MG63 (cell line): ENCODE measurements around the gene CEP68. TPM values are rescaled to one million over a fixed set of nuclear protein-coding genes. Genes with fewer than 3 reads are reported as not detected.
A peak's percentile ranks its signal among the peaks of the same experiment; 100 is the strongest.
"Not testable (repeated sequence)": the region's sequence is repeated elsewhere in the genome, so short reads cannot be mapped to it uniquely, and the experiment has no call there.

Experiments used
- DNase-seq: peaks from one replicate; pipeline ENCODE4 v3.0.0-alpha.2; 2020
- H3K27me3 ChIP-seq: fragments of 250-450 bp; sonication (Bioruptor Pico); 2 replicates; pipeline ENCODE4 v1.5.1; 2020; ENCODE audit warnings: mild to moderate bottlenecking, moderate library complexity
- H3K36me3 ChIP-seq: fragments of 250-450 bp; sonication (Bioruptor Pico); 2 replicates; pipeline ENCODE4 v1.5.1; 2020; ENCODE audit warnings: mild to moderate bottlenecking, moderate library complexity
- H3K4me3 ChIP-seq: fragments of 250-450 bp; sonication (Bioruptor Pico); 2 replicates; pipeline ENCODE4 v1.5.1; 2020; ENCODE audit warnings: mild to moderate bottlenecking, moderate library complexity
- H3K9me3 ChIP-seq: fragments of 250-450 bp; sonication (Bioruptor Pico); 2 replicates; pipeline ENCODE4 v1.5.1; 2020; ENCODE audit warnings: mild to moderate bottlenecking, moderate library complexity
- total RNA-seq: library from RNA; depleted of rRNA; stranded (reverse); fragments of >200 nt; shearing (Covaris generic); gene quantifications from 2 replicates; pipeline ENCODE4 v1.2.3, GENCODE V29; 2014; ENCODE audit warnings: low replicate concordance

CEP68 gene
- total RNA-seq, 1 experiment from 2014 or later: 4.9 TPM

DNA sequence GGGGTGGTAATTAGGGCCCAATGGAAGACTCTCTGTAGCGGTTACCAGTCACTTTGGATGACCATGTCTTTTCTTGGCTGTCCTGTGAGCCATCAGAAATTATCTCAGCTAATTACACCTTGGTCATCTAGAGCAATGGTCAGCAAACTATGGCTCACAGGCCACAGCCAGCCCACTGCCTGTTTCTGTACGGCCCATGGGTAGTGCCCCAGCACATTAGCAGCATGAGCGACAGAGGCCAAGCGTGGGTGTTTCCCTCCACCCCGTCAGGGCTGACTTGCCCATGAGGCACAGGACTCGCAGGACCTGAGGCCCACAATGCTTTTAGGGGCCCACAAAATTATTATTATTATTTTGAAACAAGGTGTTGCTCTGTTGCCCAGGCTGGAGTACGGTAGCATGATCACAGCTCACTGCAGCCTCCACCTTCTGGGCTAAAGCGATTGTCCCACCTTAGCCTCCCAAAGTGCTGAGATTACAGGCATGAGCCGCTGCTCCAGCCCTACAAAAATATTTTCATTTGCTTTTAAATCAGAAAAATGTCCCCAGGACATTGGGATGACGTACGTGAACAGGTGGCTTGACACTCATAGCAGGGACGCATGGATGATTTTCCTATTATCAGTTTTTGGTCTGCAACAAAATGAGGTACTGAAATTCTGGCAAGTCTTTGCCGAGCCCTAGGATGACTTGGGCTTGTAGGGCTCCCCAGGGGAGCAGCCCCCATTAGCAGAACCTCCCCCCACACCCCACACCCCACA, 29.3 kb upstream of the CEP68 start:
- no peaks in the 10 kb centered on the region for H3K9me3 ChIP-seq

DNA sequence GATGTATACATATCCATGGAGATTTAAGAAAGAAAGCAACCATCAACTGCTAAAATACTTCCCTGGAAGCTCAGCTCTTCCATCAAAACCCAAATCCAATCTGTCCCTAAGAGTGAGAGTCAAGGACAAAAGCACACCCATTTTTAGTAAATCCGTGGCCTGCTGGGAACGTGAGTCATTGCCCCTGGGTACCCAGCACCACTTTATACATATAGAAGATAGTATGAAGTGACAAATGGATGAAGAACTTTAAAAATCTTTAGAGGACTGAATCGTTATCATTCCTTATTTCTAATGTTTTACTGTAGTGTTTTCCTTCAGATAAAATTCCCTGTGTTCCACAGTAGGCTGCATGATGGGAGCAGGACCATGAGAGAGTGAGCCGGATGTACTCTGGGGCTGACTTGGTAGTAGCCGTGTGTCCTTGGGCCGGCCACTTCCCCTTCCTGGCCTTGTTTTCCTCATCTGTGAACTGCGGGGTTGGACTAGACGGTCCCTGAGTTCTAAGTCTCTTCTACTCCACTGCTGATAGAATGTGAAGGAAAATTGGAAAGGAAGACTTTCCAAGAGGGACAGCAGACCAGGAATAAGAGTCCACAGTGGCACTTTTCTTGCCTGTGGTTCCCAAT, 28.5 kb upstream of the CEP68 start:
- no peak for DNase-seq
- Histone ChIP-seq H3K36me3 (peaks cover 8% of the 10 kb centered on the region; the same call in 1 of the 2 replicates), H3K9me3 (no peaks in the 10 kb centered on the region), H3K4me3 (no peak overlapping the region), H3K27me3 (no peaks in the 10 kb centered on the region)

More for the DNA sequence above, 29.3 kb upstream of the CEP68 start:
- H3K36me3 ChIP-seq: peaks cover 8% of the 10 kb centered on the region
- H3K27me3 ChIP-seq: no peaks in the 10 kb centered on the region
- no peak for DNase-seq
- H3K4me3 ChIP-seq: no peak overlapping the region

DNA sequence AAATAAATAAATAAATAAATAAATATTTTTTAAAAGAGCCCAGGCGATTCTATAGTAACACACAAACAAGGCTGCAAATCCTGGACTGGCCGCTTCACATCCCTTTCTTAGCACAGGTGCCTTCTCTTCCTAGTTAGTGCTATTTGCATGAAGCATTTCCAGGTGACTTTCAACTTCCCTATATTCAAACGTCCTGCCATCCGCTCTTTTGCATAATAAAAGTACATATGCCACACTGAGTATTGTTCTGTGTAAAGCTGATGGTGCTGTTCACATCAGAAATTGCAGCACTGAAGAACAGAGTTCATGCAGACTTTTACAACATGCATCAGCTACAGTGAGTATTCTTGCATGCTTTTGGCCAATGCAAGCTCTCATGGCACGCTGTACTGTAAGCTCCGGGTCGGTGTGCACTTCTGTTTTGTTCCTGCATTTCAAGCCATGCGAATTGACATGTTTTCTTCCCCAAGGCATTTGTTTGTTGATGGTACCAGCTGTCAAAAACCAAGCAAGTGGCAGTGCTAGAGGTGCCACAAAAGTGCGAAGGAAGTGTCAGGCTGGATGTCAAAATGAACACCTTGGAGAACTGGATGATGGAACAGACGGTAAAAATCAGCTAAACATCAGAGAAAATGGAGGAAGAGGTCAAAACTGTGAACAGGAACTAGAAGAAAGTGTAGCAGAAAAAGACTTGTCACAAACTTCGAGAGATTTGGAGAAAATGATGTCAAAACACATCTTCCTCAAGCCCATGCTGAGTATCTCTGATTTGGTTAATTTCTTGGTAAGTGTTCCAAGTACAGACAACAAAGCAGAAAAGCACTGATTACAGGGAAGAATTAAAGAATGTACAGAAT, 25.5 kb upstream of the CEP68 start:
- no peak overlapping the region for H3K4me3 ChIP-seq
- H3K9me3 ChIP-seq: no peaks in the 10 kb centered on the region
- DNase-seq: no peak
- no peaks in the 10 kb centered on the region for H3K27me3 ChIP-seq
- H3K36me3 ChIP-seq: no peaks in the 10 kb centered on the region

DNA sequence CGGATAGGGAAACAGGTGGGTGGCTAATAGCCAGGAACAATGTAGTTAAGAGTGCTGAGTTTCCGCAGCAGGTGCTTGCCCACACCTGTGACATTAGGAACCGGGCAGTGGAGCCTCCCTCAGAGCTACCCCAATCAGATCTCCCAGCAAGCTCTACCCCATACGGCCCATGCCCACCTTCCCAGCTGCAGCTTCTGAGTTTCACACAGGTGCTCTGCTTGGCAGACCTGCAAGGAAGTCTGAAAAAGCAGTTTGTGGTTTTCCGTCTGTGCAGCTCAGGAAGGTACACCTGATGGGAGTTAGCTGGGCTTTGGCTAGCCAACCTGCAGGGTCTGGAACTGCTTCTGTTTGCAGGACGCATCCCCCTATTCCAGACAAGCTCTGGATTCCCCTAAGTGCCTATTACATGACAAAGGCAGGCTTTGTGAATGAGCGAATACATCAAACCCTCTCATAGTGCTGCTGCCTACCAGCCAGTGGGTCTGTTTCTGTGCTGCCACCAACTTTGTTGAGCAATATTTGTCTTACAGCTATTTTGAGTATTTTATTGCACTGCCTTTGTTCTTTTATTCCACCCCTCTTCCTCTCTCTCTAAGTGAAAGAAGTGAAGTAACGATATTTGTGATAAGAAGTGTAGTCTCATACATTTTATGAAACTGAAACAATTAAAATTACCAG, 24.7 kb upstream of the CEP68 start:
- no peak overlapping the region for H3K4me3 ChIP-seq
- no peaks in the 10 kb centered on the region for H3K36me3 ChIP-seq
- H3K9me3 ChIP-seq: no peaks in the 10 kb centered on the region
- no peaks in the 10 kb centered on the region for H3K27me3 ChIP-seq
- no peak for DNase-seq

DNA sequence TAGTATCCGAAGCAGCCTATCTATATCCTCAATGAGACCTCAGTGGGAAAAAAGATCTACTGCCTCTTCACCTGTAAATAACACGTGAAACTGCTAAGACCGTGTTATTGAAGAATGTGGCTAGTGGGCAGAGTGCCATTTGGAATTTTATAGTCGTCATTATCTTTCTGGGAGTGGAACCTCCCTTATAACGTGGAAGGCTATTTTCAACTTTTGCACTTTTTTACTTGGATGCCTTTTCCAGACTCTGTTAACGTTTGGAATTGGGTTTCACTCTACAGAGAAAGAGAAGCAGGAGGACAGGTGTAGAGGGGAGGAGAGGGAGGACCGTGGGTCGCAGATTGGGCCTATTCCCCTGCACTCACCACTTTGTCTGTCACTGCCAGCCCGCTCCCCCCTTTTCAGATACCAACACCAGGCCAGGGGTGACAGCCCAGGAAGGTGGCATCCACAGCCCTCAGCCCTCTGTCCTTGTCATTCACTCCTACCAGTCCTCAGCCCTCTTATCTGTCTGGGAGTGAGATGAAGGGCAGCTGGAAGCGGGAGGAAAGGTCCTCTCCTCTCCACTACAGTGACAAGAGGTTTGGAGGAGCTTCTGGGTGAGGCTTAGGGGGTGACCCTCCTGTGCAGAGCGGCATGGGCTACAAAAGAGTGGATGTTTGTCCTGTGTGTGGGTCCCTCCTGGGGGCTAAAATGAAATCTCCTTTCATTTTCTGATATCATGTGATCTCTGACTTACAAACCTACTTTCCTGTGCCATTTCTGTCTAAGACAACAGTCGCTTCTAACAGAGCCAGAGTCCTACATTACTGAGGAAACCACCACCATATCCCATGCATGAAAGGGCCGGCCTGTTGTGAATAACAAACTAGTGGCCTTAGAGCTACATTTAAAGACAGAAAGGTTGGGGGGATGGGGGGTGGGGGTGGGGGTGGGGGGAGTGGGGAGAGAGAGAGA, 23.9 kb upstream of the CEP68 start:
- no peaks in the 10 kb centered on the region for H3K36me3 ChIP-seq
- H3K27me3 ChIP-seq: no peaks in the 10 kb centered on the region
- no peak overlapping the region for H3K4me3 ChIP-seq
- DNase-seq: no peak
- H3K9me3 ChIP-seq: no peaks in the 10 kb centered on the region

DNA sequence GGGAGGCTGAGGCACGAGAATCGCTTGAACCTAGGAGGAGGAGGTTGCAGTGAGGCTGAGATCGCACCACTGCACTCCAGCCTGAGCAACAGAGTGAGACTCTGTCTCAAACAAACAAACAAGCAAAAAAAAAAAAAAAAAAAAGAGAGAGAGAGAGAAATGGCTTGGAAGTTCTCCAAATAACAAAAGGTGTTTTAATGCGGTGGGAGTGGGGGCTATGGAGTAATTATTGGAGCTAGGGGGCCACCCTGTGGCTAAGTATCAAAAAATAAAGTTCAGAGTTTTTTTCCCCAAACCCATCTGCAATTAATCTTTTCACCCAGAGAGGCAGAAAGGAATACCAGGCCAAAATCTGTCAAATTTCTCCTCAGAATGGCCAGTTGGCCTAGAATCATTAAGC, 23.0 kb upstream of the CEP68 start:
- no peak for DNase-seq
- Histone ChIP-seq H3K27me3 (no peaks in the 10 kb centered on the region), H3K36me3 (no peaks in the 10 kb centered on the region), H3K9me3 (no peaks in the 10 kb centered on the region), H3K4me3 (no peak overlapping the region)

DNA sequence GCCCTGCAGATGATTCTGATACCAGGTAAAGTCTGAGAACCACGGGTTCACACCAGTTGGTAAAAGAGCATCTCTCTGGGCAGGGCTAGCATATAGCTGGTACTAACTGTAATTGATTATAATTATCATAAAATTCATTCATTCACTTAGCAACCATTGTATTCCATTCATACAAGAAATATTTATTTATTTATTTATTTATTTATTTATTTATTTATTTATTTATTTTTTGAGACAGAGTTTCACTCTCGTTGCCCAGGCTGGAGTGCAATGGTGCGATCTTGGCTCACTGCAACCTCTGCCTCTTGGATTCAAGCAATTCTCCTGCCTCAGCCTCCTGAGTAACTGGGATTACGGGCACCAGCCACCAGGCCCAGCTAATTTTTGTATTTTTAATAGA, 22.5 kb upstream of the CEP68 start:
- not testable (repeated sequence) for H3K36me3 ChIP-seq

DNA sequence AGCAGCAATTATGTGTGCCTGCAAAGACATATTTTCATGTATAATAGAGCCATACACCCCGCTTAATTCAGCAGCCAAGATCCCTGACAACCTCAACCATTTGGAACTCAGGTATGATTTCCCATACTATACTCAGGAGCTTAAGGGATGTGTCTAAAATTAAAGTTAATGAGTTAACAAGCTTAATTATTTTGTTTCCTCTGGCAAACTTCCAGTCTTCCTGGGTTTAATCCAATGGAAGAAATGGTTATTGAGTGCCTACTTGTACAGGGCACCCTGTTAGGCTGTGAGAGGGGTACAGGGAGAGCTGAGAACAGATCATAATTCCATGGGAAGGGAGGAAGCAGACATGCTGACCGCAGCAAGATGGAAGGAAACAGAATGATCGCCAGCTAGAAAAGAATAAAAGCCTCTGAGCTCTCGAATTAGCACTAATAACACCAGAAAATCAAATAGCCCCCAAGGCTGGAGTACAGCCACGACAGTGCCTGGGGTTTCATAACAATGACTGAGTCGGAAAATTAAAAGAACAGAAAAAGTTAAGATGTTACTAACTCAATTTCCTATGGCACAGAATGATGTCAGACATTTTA, 20.8 kb upstream of the CEP68 start:
- H3K36me3 ChIP-seq: no peaks in the 10 kb centered on the region
- DNase-seq: no peak
- no peaks in the 10 kb centered on the region for H3K9me3 ChIP-seq
- no peaks in the 10 kb centered on the region for H3K27me3 ChIP-seq
- H3K4me3 ChIP-seq: no peak overlapping the region

More for the DNA sequence above, 22.5 kb upstream of the CEP68 start:
- not testable (repeated sequence) for H3K9me3 ChIP-seq, H3K27me3 ChIP-seq, H3K4me3 ChIP-seq, DNase-seq

DNA sequence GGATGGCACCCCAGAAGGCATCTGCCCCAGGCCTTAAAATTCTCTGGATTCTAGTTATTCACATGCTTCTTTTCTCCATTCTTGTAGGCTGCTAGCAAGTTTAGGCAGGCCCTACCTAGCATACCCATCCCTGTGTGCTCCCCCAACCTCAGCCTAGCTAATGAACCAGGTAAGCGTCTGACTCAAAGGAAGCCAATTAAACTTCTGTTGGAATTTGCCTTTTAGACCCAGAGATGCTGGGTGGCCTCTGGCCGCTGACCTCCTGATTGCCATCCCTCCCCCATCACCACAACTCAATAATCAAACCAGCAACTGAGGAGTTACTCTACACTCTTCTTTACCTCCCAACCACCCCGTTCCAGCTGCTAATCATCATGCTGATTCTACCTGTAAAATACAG, 19.0 kb upstream of the CEP68 start:
- no peaks in the 10 kb centered on the region for H3K9me3 ChIP-seq
- H3K4me3 ChIP-seq: no peak overlapping the region
- no peaks in the 10 kb centered on the region for H3K36me3 ChIP-seq
- no peaks in the 10 kb centered on the region for H3K27me3 ChIP-seq
- no peak for DNase-seq

DNA sequence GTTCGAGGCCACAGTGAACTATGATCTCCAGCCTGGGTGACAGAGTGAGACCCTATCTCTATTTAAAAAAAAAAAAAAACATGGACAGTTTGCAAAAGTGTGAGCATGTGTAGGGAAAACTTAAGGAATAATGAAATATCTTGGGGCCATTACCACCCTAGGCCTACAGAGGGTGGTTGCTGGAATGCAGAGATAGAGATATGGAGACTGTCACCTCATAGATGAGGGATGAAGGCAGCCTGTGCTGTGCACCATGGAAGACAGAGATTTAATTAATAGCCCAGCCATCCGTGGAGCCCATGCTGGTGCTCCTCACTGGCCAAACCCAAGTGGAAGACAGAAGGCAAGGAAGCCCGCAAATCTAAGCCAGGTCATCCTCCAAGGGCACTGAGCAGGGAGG, 16.6 kb upstream of the CEP68 start:
- 0 out of 2 replicates have a peak, but pooled peaks cover 2% of the 10 kb centered on the region for H3K9me3 ChIP-seq
- H3K27me3 ChIP-seq: no peaks in the 10 kb centered on the region
- no peaks in the 10 kb centered on the region for H3K36me3 ChIP-seq
- DNase-seq: no peak
- H3K4me3 ChIP-seq: no peak overlapping the region

DNA sequence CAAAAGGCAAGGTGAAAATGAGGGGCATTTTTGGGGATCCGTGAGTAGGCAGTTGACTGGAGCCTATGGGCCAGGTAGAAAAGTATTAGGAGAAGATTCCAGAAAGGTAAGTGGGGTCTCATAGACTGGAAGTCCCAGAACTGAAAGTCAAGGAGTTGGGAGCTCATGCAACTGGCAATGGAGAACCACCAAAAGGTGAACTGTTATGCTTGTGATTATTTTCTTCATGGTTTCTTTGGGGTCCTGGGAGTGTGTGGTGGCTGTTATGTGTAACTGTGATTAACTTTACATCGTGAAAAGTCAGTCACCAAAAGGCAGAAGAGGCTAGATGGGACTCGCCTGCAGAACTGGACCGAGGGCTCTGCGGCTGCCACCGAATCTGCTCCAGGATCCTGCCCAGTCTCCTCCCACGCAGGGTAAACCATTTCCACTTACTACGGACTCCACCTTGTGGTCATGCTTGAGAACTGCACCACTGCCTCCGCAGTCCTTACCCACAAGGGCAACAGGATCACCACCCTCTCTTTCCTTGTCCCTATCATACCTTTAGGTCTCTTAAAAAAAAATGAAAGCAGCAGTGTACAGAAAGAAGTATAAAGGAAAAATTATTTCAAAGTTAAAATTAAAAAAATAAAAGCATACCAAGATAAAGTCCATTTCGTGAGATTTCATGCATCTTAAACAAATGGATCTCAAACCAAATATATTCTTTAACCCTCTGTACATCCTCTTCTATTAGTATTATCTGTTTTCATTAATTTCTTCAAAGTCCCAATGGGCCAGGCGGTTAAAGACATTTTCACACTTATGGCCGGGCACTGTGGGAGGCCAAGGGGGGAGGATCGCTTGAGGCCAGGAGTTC, 15.6 kb upstream of the CEP68 start:
- Histone ChIP-seq H3K4me3 (no peak overlapping the region), H3K36me3 (no peaks in the 10 kb centered on the region), H3K27me3 (no peaks in the 10 kb centered on the region), H3K9me3 (0 out of 2 replicates have a peak, but pooled peaks cover 2% of the 10 kb centered on the region)
- peak; percentile 71 for DNase-seq

DNA sequence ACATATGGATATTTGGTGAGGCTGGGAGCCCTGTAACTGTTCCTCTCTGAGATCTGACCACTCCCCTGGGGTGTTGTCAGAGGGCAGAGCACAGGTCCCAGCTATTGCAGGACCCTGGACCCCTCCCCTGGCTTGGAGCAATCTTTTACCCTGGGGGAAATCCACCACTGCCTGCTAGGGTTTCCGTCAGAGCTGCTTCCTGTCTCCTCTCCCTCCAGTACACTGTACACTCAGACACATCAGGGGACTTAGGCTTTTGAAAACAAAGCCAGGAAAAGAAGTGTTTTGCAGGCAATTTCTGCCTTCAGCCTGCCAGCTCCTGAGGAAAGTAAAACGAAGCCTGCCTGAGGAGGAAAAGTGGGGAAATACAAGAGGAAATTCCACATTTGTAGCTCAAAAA, 13.2 kb upstream of the CEP68 start:
- Histone ChIP-seq H3K36me3 (no peaks in the 10 kb centered on the region), H3K4me3 (no peak overlapping the region)
- no peak for DNase-seq

DNA sequence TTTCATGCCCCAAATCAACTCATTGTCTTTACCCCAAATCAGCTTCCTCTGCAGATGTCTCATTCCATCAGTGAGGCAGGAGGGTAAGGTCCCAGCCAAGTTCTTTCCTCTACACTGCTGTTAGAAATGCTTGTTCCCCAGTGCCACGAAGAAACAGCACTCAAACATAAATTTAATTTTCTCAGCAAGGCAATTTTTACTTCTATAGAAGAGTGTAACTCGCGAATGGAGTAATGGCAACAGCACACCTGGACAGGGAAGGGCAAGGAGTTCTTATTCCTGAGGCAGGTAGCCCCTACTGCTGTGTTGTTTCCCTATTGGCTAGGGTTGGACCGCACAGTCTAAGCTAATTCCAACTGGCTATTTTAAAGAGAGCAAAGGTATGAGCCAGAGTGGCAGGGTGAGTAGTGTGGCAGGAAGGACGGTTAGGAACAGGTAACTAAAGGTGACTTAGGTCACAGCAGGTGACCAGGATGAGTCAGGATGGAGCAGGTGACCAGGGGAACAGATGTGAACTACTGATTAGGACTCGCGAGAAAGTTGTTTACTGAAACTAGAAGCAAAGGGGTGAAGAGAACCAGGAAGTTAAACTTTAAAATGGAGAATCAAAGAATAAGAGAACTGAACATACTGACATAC, 12.0 kb upstream of the CEP68 start:
- H3K9me3 ChIP-seq: peaks cover 10% of the 10 kb centered on the region
- H3K4me3 ChIP-seq: no peak overlapping the region
- H3K27me3 ChIP-seq: no peaks in the 10 kb centered on the region
- DNase-seq: no peak
- H3K36me3 ChIP-seq: no peaks in the 10 kb centered on the region

More for the DNA sequence above, 13.2 kb upstream of the CEP68 start:
- Histone ChIP-seq H3K9me3 (peaks cover 3% of the 10 kb centered on the region; the same call in 1 of the 2 replicates), H3K27me3 (no peaks in the 10 kb centered on the region)

DNA sequence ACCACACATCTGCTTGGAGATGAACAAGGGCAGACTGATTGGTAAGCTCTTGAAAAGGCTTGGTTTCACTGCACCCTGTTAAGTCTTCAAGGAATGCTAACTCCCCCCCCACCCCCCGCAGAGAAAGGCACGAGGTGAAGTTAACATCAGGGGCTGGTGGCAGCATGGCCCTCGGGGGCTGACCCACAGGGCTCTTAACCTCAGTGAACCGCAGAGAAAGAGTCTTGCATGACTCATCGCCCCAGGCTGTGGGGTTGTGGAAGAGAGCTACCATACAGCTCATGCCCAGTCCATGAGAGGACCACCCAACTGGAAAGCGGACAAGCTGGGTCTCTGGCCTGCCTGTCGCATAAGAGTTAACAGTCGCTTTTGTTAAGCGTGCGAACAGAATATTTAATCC, 10.6 kb upstream of the CEP68 start:
- Histone ChIP-seq H3K9me3 (peaks cover 10% of the 10 kb centered on the region), H3K27me3 (no peaks in the 10 kb centered on the region), H3K4me3 (no peak overlapping the region), H3K36me3 (no peaks in the 10 kb centered on the region)
- peak; percentile 33 for DNase-seq
